DOHH2 (cell line): ENCODE data around the gene BCL2L13.

ENCODE experiments used
- CTCF ChIP-seq: fragments of 200-600 bp; sonication (generic); IDR thresholded peaks from one replicate; pipeline ENCODE4 v1.5.1; 2014; ENCODE audit warnings: antibody characterized with exemption, mild to moderate bottlenecking, low read depth, low read length; ENCODE audit not compliant: poor library complexity, severe bottlenecking
- EZH2phosphoT487 ChIP-seq: fragments of 200-600 bp; sonication (generic); IDR thresholded peaks from 2 replicates; pipeline ENCODE4 v1.6.1; 2017; ENCODE audit warnings: borderline replicate concordance, mild to moderate bottlenecking, antibody characterized with exemption, low read length, moderate library complexity, mixed read lengths

- TF ChIP-seq CTCF (no peak), EZH2phosphoT487 (no peak)
Measured at GRCh38 chr22:17764036-17764435, 125.5 kb downstream of the BCL2L13 start.
